ENCODE measurements around the gene CDKN1C.
A peak's percentile ranks its signal among the peaks of the same experiment; 100 is the strongest.
"Not testable (repeated sequence)": the region's sequence is repeated elsewhere in the genome, so short reads cannot be mapped to it uniquely, and the experiment has no call there.

Gene CDKN1C

GRCh38 chr11:2909133-2909902, 23.7 kb upstream of the CDKN1C start:
- no peak for DNase-seq (ENCODE audit: low read depth)

- no peak for DNase-seq (ENCODE audit: low read depth)
Observed at GRCh38 chr11:2908130-2908529, 22.6 kb upstream of the CDKN1C start.

- DNase-seq (ENCODE audit: low read depth): not testable (repeated sequence)
Observed at GRCh38 chr11:2905299-2905698, 19.7 kb upstream of the CDKN1C start.

GRCh38 chr11:2904153-2905052, 18.8 kb upstream of the CDKN1C start:
- DNase-seq (ENCODE audit: low read depth): no peak

- no peak for DNase-seq (ENCODE audit: low read depth)
Observed at GRCh38 chr11:2903672-2904011, 18.1 kb upstream of the CDKN1C start.

- no peak for DNase-seq (ENCODE audit: low read depth)
Observed at GRCh38 chr11:2902784-2903671, 17.5 kb upstream of the CDKN1C start.

GRCh38 chr11:2901854-2902783, 16.5 kb upstream of the CDKN1C start:
- DNase-seq (ENCODE audit: low read depth): peak; percentile 83

GRCh38 chr11:2901196-2901796, 15.7 kb upstream of the CDKN1C start:
- DNase-seq (ENCODE audit: low read depth): no peak

GRCh38 chr11:2899080-2899783, 13.7 kb upstream of the CDKN1C start:
- no peak for DNase-seq (ENCODE audit: low read depth)

GRCh38 chr11:2898366-2899079, 12.9 kb upstream of the CDKN1C start:
- DNase-seq (ENCODE audit: low read depth): peak; percentile 67

GRCh38 chr11:2897048-2897447, 11.5 kb upstream of the CDKN1C start:
- DNase-seq (ENCODE audit: low read depth): no peak

- no peak for DNase-seq (ENCODE audit: low read depth)
Observed at GRCh38 chr11:2896047-2896446, 10.5 kb upstream of the CDKN1C start.

- DNase-seq (ENCODE audit: low read depth): no peak
Observed at GRCh38 chr11:2893935-2894334, 8.4 kb upstream of the CDKN1C start.

- no peak for DNase-seq (ENCODE audit: low read depth)
Observed at GRCh38 chr11:2892967-2893528, 7.5 kb upstream of the CDKN1C start.

- DNase-seq (ENCODE audit: low read depth): peak; percentile 48
Observed at GRCh38 chr11:2892215-2892966, 6.8 kb upstream of the CDKN1C start.

GRCh38 chr11:2891326-2892214, 6.0 kb upstream of the CDKN1C start:
- no peak for DNase-seq (ENCODE audit: low read depth)

All from fibroblast of the conjunctiva (primary cell).